Keratinocyte (primary cell): ENCODE measurements around the gene DHCR7. TPM values are rescaled to one million over a fixed set of nuclear protein-coding genes. Genes with fewer than 3 reads are reported as not detected.

Experiments
- DNase-seq: peaks from one replicate; pipeline ENCODE4 v3.0.0-alpha.2; 2011; ENCODE audit warnings: low read depth, missing footprints, low spot score
- FAIRE-seq: peaks from 2 replicates; lab custom pipeline; 2011; peaks lifted over from hg19 to GRCh38; lab: Jason Lieb, UNC
- H2AFZ ChIP-seq: 2 replicates; pipeline ENCODE4 v1.6.0; 2012; ENCODE audit warnings: low read length, control low read depth, inconsistent platforms; ENCODE audit not compliant: control insufficient read depth
- H3K27ac ChIP-seq: 2 replicates; pipeline ENCODE4 v1.5.1; 2011; ENCODE audit warnings: low read length; ENCODE audit not compliant: control insufficient read depth, insufficient read depth
- H3K27me3 ChIP-seq: 3 replicates; pipeline ENCODE4 v1.6.0; 2011; ENCODE audit warnings: low read length; ENCODE audit not compliant: control insufficient read depth, insufficient read depth; ENCODE audit errors: extremely low read depth
- H3K36me3 ChIP-seq, 2 experiments: 2 replicates in 1 of 2; 3 replicates in 1 of 2; pipeline ENCODE4 v1.5.1; 2011; ENCODE audit warnings: low read length in 2 of 2, mild to moderate bottlenecking in 1 of 2; ENCODE audit not compliant: control insufficient read depth in 2 of 2, insufficient read depth in 2 of 2; ENCODE audit errors: extremely low read depth in 1 of 2
- H3K4me1 ChIP-seq: 3 replicates; pipeline ENCODE4 v1.5.1; 2011; ENCODE audit warnings: low read length; ENCODE audit not compliant: control insufficient read depth, insufficient read depth; ENCODE audit errors: extremely low read depth
- H3K4me2 ChIP-seq: 3 replicates; pipeline ENCODE4 v1.6.0; 2011; ENCODE audit warnings: low read depth, low read length; ENCODE audit not compliant: control insufficient read depth, insufficient read depth; ENCODE audit errors: extremely low read depth
- H3K4me3 ChIP-seq, 3 experiments: fragments of 200-600 bp in 1 of 3; sonication (generic) in 1 of 3; 2 replicates in 2 of 3; 3 replicates in 1 of 3; pipeline ENCODE4 v1.5.1; 2011 to 2016; ENCODE audit warnings: low read length in 3 of 3, mild to moderate bottlenecking in 3 of 3, control low read depth in 2 of 3, inconsistent platforms in 1 of 3, low read depth in 1 of 3, mixed read lengths in 1 of 3, mixed run types in 1 of 3, moderate library complexity in 1 of 3; ENCODE audit not compliant: control insufficient read depth in 2 of 3, insufficient read depth in 2 of 3; ENCODE audit errors: extremely low read depth in 1 of 3
- H3K79me2 ChIP-seq: 2 replicates; pipeline ENCODE4 v1.6.0; 2012; ENCODE audit warnings: low read length; ENCODE audit not compliant: control insufficient read depth, insufficient read depth
- H3K9ac ChIP-seq: 3 replicates; pipeline ENCODE4 v1.6.0; 2011; ENCODE audit warnings: low read length; ENCODE audit not compliant: control insufficient read depth, insufficient read depth; ENCODE audit errors: extremely low read depth
- H3K9me1 ChIP-seq: 3 replicates; pipeline ENCODE4 v1.6.0; 2011; ENCODE audit warnings: low read length; ENCODE audit not compliant: control insufficient read depth, insufficient read depth; ENCODE audit errors: extremely low read depth
- H3K9me3 ChIP-seq: 2 replicates; pipeline ENCODE4 v1.5.1; 2012; ENCODE audit warnings: low read depth, low read length; ENCODE audit not compliant: control insufficient read depth
- H4K20me1 ChIP-seq: 3 replicates; pipeline ENCODE4 v1.6.0; 2011; ENCODE audit warnings: low read length; ENCODE audit not compliant: control insufficient read depth, insufficient read depth; ENCODE audit errors: extremely low read depth
- EZH2 ChIP-seq: IDR thresholded peaks from one replicate; pipeline ENCODE4 v1.6.1; 2012; ENCODE audit warnings: inconsistent platforms, mild to moderate bottlenecking, low read length, moderate library complexity
- dilution Hi-C: fragments of 300-500 bp; cut with MboI; formaldehyde crosslinking; loops from one replicate; pipeline ENCODE4 v1.7.0; 2020; ENCODE audit warnings: low sequenced_read_pairs; ENCODE audit not compliant: extremely low pct_ligation_motif_present
- polyA plus RNA-seq, 5 experiments: library from polyadenylated mRNA; depleted of rRNA in 3 of 5; stranded (reverse) in 3 of 5; stranded (forward) in 1 of 5; unstranded in 1 of 5; fragments of >200 nt; gene quantifications; 1 replicate in 1 of 5; 2 replicates in 3 of 5; 3 replicates in 1 of 5; pipeline versions ENCODE4 v1.2.1 to v1.2.3, GENCODE V29; 2011 to 2012; ENCODE audit warnings: missing spikeins in 2 of 5, low read depth in 1 of 5, low replicate concordance in 1 of 5
- TF ChIP-seq, protein P1 (sequence below), 3 experiments: IDR thresholded peaks in 1 of 3; conservative IDR thresholded peaks in 1 of 3; optimal IDR thresholded peaks in 1 of 3; 2 replicates in 2 of 3; 3 replicates in 1 of 3; pipeline versions ENCODE3 to v1.5.1; 2011; ENCODE audit warnings: low read length in 3 of 3, mild to moderate bottlenecking in 3 of 3, moderate library complexity in 2 of 3, control low read depth in 1 of 3, inconsistent platforms in 1 of 3; ENCODE audit not compliant: insufficient read depth in 2 of 3; ENCODE audit errors: extremely low read depth in 1 of 3

DHCR7 gene
- polyA plus RNA-seq, 1 donor (not counting 4 experiments of a cell fraction or from before 2014, with no cell fraction given): 143 TPM

DNA sequence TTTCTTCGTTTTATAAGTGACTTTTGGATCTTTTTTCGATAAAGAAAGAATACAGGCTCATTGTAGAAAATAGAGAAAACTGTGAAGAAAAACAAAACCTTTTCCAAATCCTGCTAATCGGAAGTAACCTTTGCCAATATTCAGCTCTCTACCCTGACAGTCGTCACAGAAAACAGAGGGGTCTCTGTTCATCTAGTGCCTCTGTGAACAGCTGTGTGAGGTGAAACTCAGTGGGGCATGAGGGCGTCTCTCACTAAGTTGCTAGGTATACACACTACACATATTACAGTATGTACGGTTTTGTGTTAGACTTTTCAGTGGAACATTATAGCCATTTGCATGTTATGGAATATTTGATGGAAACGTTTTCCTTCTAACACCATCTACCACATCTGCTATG, 39.4 kb downstream of the DHCR7 start:
- H3K27me3 ChIP-seq: no peaks in the 10 kb centered on the region
- no peak overlapping the region for H2AFZ ChIP-seq
- H3K9me3 ChIP-seq: no peaks in the 10 kb centered on the region
- dilution Hi-C loops: no loop called here
- H3K27ac ChIP-seq: no peak overlapping the region
- no peaks in the 10 kb centered on the region for H4K20me1 ChIP-seq
- no peaks in the 10 kb centered on the region for H3K4me1 ChIP-seq
- no peak for FAIRE-seq
- no peak for DNase-seq
- H3K4me2 ChIP-seq: no peak overlapping the region
- TF ChIP-seq, protein P1, sequence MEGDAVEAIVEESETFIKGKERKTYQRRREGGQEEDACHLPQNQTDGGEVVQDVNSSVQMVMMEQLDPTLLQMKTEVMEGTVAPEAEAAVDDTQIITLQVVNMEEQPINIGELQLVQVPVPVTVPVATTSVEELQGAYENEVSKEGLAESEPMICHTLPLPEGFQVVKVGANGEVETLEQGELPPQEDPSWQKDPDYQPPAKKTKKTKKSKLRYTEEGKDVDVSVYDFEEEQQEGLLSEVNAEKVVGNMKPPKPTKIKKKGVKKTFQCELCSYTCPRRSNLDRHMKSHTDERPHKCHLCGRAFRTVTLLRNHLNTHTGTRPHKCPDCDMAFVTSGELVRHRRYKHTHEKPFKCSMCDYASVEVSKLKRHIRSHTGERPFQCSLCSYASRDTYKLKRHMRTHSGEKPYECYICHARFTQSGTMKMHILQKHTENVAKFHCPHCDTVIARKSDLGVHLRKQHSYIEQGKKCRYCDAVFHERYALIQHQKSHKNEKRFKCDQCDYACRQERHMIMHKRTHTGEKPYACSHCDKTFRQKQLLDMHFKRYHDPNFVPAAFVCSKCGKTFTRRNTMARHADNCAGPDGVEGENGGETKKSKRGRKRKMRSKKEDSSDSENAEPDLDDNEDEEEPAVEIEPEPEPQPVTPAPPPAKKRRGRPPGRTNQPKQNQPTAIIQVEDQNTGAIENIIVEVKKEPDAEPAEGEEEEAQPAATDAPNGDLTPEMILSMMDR (optimal IDR thresholded peaks at IDR 0.05 in 1 of 3, IDR thresholded peaks at IDR 0.05 in 1 of 3, conservative IDR thresholded peaks at IDR 0.05 in 1 of 3; ENCODE audit: extremely low read depth in 1 of 3, insufficient read depth in 2 of 3, low read length in 3 of 3): no peak
- no peak for TF ChIP-seq EZH2
- no peaks in the 10 kb centered on the region for H3K36me3 ChIP-seq
- H3K9me1 ChIP-seq: no peaks in the 10 kb centered on the region
- no peaks in the 10 kb centered on the region for H3K79me2 ChIP-seq
- H3K4me3 ChIP-seq: no peak overlapping the region
- H3K9ac ChIP-seq: no peak overlapping the region

DNA sequence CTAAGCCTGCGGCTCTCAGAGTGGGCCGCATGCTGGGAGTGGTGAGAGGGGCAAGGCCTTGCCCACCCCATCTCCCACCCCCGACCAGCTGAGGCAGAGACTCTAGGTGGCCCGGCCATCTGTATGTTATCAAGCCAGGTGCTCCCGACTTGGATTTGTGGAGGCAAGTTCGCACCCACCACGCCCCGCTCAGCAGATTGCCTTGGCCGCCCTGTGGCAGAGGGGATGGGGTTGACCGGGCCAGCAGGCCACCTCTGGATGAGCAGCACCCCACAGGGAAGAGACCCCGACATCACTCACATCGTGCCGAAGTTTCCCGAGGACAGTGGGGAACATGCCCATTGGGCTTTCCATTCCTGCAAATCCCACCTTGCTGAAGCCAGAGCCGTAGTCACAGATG, 40.8 kb downstream of the DHCR7 start:
- dilution Hi-C loops: no loop called here
- no peak overlapping the region for H3K4me3 ChIP-seq
- FAIRE-seq: no peak
- no peaks in the 10 kb centered on the region for H3K27me3 ChIP-seq
- H3K27ac ChIP-seq: no peak overlapping the region
- H3K4me2 ChIP-seq: no peak overlapping the region
- no peak for TF ChIP-seq EZH2
- TF ChIP-seq, protein P1 (optimal IDR thresholded peaks at IDR 0.05 in 1 of 3, IDR thresholded peaks at IDR 0.05 in 1 of 3, conservative IDR thresholded peaks at IDR 0.05 in 1 of 3; ENCODE audit: extremely low read depth in 1 of 3, insufficient read depth in 2 of 3, low read length in 3 of 3): no peak
- no peaks in the 10 kb centered on the region for H3K4me1 ChIP-seq
- no peaks in the 10 kb centered on the region for H3K36me3 ChIP-seq
- H3K9ac ChIP-seq: no peak overlapping the region
- no peak for DNase-seq
- H3K9me1 ChIP-seq: no peaks in the 10 kb centered on the region
- H3K79me2 ChIP-seq: no peaks in the 10 kb centered on the region
- H4K20me1 ChIP-seq: no peaks in the 10 kb centered on the region
- H2AFZ ChIP-seq: no peak overlapping the region
- peaks cover 4% of the 10 kb centered on the region for H3K9me3 ChIP-seq
